ENCODE results near the gene TMEM184B. TPM values are rescaled to one million over a fixed set of nuclear protein-coding genes. Genes with fewer than 3 reads are reported as not detected.

The TMEM184B gene
- 10 to 100 TPM; 45.9 to 49.3 TPM for total RNA-seq

DNA sequence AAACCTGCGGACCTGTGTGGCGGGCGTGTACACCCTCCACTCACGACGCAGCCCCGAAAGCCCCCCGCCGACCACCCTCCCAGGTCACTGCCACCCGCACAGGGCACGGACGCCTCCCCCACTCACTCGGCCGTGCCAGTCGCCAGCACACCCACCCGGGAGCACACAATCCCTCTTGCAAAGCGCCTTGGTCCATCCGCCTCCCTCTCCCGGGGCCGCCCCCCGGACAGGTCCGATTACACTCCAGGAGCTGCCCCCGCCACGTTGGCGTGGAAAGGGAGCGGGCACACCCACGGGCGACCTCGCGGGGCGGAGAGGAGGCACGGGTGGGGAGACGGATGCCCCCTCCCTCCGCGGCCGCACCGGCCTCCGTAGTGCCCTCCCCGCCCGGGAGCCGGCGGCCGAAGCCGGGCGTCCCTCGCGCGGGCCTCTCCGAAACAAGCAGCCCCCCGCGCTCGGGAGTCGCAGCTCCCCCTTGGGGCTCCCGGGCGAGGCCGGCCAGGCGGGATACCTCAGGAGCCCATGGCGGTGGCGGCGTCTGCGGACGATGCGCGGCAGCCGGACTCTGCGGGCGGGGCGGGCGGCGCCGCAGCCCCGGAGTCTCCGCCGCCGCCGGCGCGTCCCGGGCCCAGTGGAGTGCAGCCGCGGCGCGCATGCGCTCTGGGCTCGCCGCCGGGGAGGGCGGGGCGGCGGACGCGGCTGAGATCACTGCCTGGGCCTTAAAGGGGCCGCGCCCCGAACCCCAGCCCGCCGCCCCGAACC lies at the start of gene TMEM184B:
TMEM184B (minus strand) TSS at position 638 of the 762 bp plus-strand sequence. CDS start 25,049 bp downstream, outside the sequence.
- CTCF ChIA-PET = interaction anchor here (1.0 kb wide), 1 partner anchor 220 kb away, joined by 3 read pairs; no protein-coding TSS in a partner anchor
- Mint-ChIP-seq H3K4me1 (peaks cover 50% of the 10 kb centered on the region), H3K9me3 (no peaks in the 10 kb centered on the region), H3K27me3 (peaks cover 2% of the 10 kb centered on the region), H3K27ac (peak within 1 kb of the TSS; percentile 81), H3K4me3 (peak within 1 kb of the TSS; percentile 83), H3K36me3 (ENCODE audit: low read depth) (peaks cover 13% of the 10 kb centered on the region)
- DNase-seq = peak; percentile 85
- POLR2A ChIA-PET = interaction anchor here (1.0 to 2.4 kb wide), 5 partner anchors 12 to 45 kb away, joined by 3 to 9 read pairs (median 5); no protein-coding TSS in a partner anchor

DNA sequence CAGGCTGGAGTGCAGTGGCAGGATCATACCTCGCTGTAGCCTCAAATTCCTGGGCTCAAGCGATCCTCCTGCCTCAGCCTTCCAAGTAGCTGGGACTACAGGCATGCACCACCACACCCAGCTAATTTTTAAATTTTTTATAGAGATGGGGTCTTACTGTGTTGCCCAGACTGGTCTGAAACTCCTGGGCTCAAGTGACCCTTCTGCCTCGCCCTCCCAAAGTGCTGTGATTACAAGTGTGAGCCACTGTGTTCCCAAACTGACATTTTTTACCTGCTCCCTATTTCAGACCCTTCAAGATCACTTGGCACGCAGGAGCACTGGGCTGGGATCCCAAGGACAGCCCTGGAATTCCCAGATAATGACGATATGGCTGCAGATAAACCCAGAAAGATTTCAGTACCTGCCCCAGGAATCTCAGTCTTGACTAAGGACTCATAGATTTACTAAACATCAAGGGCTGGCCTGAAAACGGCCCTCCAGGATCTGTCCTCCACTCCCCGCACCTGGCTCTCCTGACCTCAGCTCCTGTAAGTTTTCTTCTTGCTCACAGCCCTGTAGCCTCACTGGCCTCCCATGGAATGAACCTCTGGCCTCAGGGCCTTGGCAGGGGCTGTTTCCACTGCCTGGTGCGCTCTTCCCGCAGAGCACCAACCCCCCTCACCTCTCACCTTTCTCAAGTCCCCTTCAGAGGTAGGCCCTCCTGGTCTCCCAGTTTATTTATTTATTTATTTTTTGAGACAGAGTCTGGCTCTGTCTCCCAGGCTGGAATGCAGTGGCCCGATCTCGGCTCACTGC lies 48.0 kb upstream of the TMEM184B start:
- Mint-ChIP-seq H3K4me1 (peaks cover 12% of the 10 kb centered on the region), H3K4me3 (no peak overlapping the region), H3K36me3 (ENCODE audit: low read depth) (no peaks in the 10 kb centered on the region), H3K27me3 (no peaks in the 10 kb centered on the region), H3K9me3 (no peaks in the 10 kb centered on the region), H3K27ac (no peak overlapping the region)
- POLR2A ChIA-PET = no interaction called here
- CTCF ChIA-PET = no interaction called here
- no peak for DNase-seq

DNA sequence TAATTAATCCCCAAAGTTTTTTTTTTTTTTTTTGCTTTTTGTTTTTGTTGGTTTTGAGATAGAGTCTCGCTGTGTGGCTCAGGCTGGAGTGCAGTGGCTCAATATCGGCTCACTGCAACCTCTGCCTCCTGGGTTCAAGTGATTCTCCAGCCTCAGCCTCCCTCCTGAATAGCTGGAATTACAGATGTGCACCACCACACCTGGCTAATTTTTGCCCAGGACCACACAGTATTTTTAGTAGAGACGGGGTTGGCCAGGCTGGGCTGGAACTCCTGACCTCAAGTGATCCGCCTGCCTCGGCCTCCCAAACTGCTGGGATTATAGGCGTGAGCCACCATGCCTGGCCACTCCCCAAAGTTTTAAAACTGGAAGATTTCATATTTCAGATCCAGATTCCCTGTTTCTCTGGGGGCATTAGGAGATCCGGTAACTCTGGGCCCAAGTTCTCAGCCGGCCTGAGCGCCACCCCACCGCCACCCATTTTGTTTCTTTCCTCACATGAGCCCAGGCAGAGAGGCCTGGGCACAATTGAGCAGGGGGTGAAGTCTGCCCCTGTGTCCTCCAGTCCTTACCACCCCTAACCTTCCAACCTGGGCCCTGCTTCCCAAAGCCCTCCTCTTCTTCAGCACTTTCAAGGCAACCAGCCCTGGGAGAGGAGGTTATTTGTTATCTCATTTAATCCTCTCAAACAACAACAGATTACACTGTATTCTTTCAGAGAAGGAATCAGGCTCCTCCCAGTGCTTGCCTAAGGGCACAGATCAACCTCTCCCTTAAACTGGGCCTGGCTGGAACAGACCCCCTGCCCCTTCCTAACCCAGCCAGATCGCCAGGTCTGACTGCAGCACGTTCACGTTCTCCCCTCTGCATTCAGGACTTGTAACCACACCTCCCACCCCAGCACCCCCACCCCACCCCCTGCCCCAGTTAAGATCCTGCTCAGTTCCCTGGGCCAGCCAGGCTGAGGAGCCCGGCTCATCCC lies 46.3 kb upstream of the TMEM184B start:
- Mint-ChIP-seq H3K4me1 (peaks cover 30% of the 10 kb centered on the region), H3K27ac (no peak overlapping the region), H3K27me3 (no peaks in the 10 kb centered on the region), H3K4me3 (peak overlapping the region; percentile 79), H3K9me3 (no peaks in the 10 kb centered on the region), H3K36me3 (ENCODE audit: low read depth) (peaks cover under 1% of the 10 kb centered on the region)
- CTCF ChIA-PET = interaction anchor here (1.7 kb wide), 1 partner anchor 36 kb away, joined by 4 read pairs; no protein-coding TSS in a partner anchor
- POLR2A ChIA-PET = interaction anchor here (0.5 to 0.9 kb wide), 3 partner anchors 138 to 262 kb away, joined by 3 read pairs; no protein-coding TSS in a partner anchor
- no peak for DNase-seq

DNA sequence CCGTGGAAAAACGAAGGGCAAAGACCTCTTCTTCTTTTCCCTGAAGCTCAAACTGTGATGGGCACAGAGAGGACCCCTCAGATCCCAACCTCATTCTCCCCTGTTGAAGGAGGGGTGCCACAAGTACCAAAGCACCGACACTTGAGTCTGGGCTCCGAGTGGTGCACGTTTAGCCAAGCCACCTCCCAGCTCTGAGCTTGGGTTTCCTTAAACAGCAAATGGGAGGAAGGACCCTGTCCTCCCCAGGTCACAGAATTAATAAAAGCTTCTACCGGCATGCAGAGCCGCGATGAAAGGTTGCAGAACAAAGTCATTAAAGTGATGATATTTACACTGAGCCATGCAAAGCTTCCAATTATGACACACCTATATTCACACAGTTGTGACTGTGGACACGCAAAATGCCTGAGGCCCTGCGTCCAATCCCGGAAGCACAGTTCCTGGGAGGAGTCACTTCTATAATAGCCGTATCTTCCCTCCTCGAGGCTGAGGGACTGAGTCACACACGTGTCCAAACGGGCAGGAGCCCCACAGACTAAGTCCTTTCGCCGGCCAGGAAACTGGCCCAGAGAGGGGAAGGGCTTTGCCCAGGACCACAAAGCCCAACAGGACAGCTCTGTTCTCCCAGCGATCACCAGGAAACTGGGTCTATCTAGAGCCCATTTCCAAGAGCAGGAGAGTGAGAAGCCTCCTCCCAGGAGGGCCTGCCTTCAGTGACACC lies 45.3 kb upstream of the TMEM184B start:
- POLR2A ChIA-PET = interaction anchor here (0.5 to 1.4 kb wide), 9 partner anchors 8 to 261 kb away, joined by 3 to 9 read pairs (median 3); partner anchors contain the start of gene TMEM184B
- H3K9me3 Mint-ChIP-seq = no peaks in the 10 kb centered on the region
- no peak for DNase-seq

DNA sequence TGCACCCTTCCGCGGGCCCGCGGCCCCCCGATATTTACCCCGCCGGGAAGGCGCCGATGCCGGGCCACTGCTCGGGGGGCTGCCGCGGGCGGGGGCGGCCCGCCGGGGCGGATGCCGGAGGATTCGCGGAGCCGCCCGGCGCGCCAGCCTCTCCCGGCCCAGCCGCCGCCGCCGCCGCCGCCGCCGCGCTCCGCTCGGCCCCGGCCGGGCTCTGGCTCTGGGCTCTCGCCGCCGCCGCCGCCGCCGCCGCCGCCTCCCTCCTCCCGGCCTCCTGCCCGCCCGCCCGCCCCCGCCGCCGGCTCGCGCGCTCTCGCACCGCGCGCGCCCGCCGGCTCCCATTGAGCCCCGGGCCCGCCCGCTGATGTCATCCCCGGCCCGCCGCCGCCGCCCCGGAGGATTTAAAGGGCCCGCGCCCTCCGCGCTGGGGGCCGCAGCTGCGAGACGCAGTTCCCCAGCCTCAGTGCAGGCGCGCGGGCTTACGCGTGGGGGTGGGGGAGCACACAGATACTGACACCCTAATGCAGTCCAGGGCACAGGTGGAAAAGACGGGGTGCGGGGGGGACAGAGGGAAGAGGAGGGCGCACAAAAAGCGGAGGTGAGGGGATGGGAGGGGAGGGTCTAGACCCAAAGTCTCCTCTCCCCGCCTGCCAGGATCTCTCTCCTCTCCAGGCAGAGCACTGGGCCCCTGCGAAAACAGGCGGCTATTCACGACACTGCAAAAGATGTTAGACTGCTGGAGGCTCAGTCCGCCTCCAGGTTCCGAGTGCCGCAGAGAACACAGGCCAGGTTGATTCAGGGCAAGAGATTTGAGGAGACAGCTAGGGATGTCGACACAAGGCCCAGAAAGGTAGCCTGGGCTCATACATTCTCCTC lies 44.5 kb upstream of the TMEM184B start, which contains the start of gene CSNK1E:
CSNK1E (minus strand) TSS at position 312 of the 873 bp plus-strand sequence. CDS start 3,276 bp downstream, outside the sequence.
- peaks cover 47% of the 10 kb centered on the region for H3K4me1 Mint-ChIP-seq
- DNase-seq = peak; percentile 75
- POLR2A ChIA-PET = interaction anchor here (0.7 to 1.4 kb wide), 7 partner anchors 9 to 251 kb away, joined by 3 to 9 read pairs (median 3); partner anchors contain the start of gene TMEM184B
- CTCF ChIA-PET = interaction anchor here (1.0 to 1.7 kb wide), 2 partner anchors 12 to 37 kb away, joined by 3 to 4 read pairs; no protein-coding TSS in a partner anchor
- H3K9me3 Mint-ChIP-seq = no peaks in the 10 kb centered on the region
- peaks cover 4% of the 10 kb centered on the region for H3K36me3 Mint-ChIP-seq (ENCODE audit: low read depth)
- H3K27ac Mint-ChIP-seq = peak within 1 kb of the TSS; percentile 87
- no peaks in the 10 kb centered on the region for H3K27me3 Mint-ChIP-seq
- peak within 1 kb of the TSS; percentile 80 for H3K4me3 Mint-ChIP-seq

More for the DNA sequence above, 45.3 kb upstream of the TMEM184B start:
- H3K4me3 Mint-ChIP-seq = peak overlapping the region; percentile 79
- H3K27me3 Mint-ChIP-seq = no peaks in the 10 kb centered on the region
- peak overlapping the region; percentile 79 for H3K27ac Mint-ChIP-seq
- H3K4me1 Mint-ChIP-seq = peaks cover 39% of the 10 kb centered on the region
- peaks cover 4% of the 10 kb centered on the region for H3K36me3 Mint-ChIP-seq (ENCODE audit: low read depth)
- CTCF ChIA-PET = interaction anchor here (1.0 to 1.7 kb wide), 2 partner anchors 13 to 36 kb away, joined by 3 to 4 read pairs; no protein-coding TSS in a partner anchor

DNA sequence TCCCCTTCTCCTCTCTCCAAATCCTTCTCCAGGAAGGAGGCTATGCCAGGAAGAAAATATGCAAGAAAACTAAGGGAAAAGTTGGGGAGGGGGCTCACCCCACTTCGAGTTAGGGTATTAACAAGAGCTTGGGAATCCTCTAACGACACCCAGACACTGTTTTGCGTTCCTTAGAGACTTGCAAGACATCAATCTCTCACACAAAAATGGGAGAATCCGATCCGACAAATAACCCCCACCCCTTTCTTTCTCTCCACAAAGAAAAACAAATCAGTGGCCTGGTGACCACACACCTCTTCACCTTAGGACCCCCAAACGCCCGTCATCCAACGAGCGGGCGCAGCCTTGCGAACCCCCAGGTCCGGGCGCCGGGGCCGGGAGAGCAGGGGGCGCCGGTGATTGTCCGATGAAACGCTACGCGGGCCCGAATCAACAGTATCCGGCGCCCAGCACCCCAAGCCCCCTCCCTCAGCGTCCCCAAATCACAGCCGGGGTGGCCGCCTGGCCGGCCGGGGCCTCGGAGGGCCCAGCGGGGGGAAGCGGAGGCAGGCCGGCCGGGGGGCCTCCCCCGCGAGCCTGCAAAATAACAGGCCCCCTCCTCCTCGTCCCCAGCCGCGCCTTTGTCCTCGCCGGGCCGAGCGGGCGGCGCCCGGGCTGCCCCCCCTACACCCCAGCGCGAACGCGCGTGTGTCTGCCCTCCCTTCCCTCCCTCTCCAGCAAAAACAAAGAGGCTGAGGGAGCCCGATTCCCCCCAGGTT lies 43.7 kb upstream of the TMEM184B start:
- POLR2A ChIA-PET = interaction anchor here (1.0 to 1.4 kb wide), 2 partner anchors 10 to 21 kb away, joined by 3 read pairs; no protein-coding TSS in a partner anchor
- H3K4me1 Mint-ChIP-seq = peaks cover 55% of the 10 kb centered on the region
- no peaks in the 10 kb centered on the region for H3K27me3 Mint-ChIP-seq

DNA sequence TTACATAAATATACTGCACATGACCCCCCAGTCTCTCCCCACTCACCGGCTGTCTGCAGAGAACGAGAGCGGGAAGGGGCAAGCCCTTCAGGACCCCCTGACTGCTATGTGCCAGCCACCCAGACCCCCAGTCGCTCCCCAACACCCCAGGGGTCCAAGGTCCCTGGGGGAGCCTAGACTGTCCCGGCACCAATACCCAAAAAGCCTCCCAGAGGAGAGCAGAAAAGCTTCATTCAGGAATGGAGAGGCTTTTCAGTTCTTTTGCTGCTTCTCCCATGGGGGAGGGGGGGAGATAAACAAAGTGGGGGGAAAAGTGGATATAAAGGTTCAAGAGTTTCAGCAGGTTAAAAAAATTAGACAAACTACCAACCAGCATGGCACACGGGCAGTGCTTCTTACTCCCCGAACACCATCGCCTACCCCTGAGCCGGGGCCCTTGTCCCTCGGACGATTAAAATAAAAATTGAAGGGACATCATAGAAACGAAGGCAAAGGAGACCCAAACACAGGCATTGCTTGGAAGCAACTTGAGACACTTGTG lies 43.1 kb upstream of the TMEM184B start:
- H3K4me1 Mint-ChIP-seq = peaks cover 61% of the 10 kb centered on the region
- peaks cover 13% of the 10 kb centered on the region for H3K36me3 Mint-ChIP-seq (ENCODE audit: low read depth)
- H3K27ac Mint-ChIP-seq = peak overlapping the region; percentile 87
- no peaks in the 10 kb centered on the region for H3K9me3 Mint-ChIP-seq
- ChIA-PET POLR2A (interaction anchor here (0.8 to 2.4 kb wide), 5 partner anchors 10 to 115 kb away, joined by 3 to 14 read pairs (median 4); partner anchors contain the start of gene TMEM184B), CTCF (interaction anchor here (1.1 kb wide), 1 partner anchor 18 kb away, joined by 3 read pairs; no protein-coding TSS in a partner anchor)
- DNase-seq = no peak
- H3K27me3 Mint-ChIP-seq = no peaks in the 10 kb centered on the region
- H3K4me3 Mint-ChIP-seq = peak overlapping the region; percentile 80

More for the DNA sequence above, 43.7 kb upstream of the TMEM184B start:
- peak overlapping the region; percentile 80 for H3K4me3 Mint-ChIP-seq
- peak; percentile 52 for DNase-seq
- H3K36me3 Mint-ChIP-seq (ENCODE audit: low read depth) = peaks cover 6% of the 10 kb centered on the region
- peak overlapping the region; percentile 87 for H3K27ac Mint-ChIP-seq
- CTCF ChIA-PET = no interaction called here
- H3K9me3 Mint-ChIP-seq = no peaks in the 10 kb centered on the region

DNA sequence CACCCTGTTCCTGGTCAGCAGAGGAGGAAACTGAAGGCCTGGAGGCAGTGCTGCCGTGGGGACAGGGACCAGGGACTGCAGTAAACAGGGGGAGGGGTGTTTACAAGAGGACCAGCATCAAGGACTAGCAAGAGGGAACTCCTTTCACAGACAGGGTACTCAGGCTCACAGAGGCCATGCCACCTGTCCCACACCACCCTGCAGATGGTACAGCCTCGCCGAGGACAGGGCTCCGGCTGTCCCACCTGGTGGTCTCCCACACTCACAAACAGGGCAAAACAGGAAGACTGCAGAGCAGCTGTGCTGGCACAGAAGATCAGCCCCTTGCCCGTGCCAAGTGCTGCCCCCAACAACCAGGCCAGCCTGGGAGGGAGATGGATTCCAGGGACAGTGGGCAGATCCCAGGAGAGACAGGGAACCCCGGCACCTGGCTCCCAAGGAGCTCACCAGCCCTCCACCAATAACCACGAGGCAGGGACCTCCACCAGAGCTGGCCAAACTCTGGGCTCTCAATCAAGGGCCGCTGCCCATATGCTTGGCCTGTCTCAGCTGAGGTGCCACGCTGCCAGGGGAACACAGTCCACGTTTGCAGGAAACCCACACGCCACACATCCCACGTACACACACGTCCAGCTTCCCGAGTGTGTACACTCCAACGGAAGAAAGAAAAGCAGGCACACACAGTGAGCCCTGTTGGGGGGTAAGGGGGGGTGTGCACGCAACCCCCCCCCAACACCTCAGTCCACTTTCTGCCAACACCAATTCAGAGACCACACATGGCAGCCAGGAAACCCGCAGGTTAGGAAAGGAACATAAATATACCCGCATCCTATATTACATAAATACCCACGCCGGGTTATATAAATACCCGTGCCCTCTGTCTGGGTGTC lies 42.4 kb upstream of the TMEM184B start:
- DNase-seq = no peak
- H3K4me3 Mint-ChIP-seq = peak overlapping the region; percentile 80
- no peaks in the 10 kb centered on the region for H3K27me3 Mint-ChIP-seq
- peak overlapping the region; percentile 87 for H3K27ac Mint-ChIP-seq
- ChIA-PET CTCF (interaction anchor here (1.1 kb wide), 1 partner anchor 18 kb away, joined by 3 read pairs; no protein-coding TSS in a partner anchor), POLR2A (interaction anchor here (0.7 to 2.4 kb wide), 6 partner anchors 9 to 114 kb away, joined by 3 to 14 read pairs (median 4); partner anchors contain the start of gene TMEM184B)
- peaks cover 68% of the 10 kb centered on the region for H3K4me1 Mint-ChIP-seq
- H3K36me3 Mint-ChIP-seq (ENCODE audit: low read depth) = peaks cover 20% of the 10 kb centered on the region
- H3K9me3 Mint-ChIP-seq = no peaks in the 10 kb centered on the region
